NCI-H2029 (cell line): Measurements from ENCODE around the gene TXLNA.
"Not testable (repeated sequence)": the region's sequence is repeated elsewhere in the genome, so short reads cannot be mapped to it uniquely, and the experiment has no call there.

Experiments used
- DNase-seq: peaks from one replicate; lab custom pipeline; 2025; lab: John Stamatoyannopoulos, UW

TXLNA gene

DNA sequence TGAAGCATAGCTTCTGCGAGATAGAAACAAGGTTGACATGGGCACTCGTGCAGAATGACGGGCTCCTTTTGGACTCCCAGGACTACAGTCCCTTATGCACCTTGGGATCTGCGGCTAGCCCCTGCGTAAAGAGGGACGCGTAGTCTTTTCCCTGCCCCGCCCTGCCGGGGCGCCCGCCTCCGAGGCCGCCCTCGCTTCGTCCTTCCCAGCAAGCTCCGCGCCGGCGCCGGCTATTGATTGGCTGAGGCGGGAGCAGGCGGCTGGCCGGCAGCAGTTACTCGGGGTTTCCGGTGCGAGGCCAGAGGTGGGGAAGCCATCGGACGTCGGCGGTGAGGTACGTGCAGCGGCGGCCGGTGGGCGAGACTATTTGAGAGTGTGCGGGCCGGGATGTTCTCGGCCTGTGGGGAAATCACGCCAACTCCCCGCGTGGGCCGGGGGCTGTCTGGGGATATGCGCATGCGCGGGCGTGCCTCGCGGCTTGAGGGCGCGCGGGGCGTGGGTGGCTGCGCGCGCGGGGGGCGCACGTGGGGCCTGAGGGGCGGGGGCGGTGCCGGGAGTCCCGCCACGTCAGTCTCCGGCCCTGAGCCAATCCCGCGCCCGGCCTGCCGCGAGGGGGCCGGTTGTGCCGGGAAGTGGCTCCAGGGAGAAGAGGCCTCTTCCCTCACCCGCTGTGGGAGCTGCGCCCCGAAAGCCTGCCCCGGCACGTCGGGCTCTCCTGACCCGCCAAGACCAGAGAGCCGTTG lies at the start of gene TXLNA:
TSS of gene TXLNA (plus strand) at position 233 of the 743 bp plus-strand sequence. CDS start 671 bp downstream, outside the sequence.
- DNase-seq: peak; percentile 92

DNA sequence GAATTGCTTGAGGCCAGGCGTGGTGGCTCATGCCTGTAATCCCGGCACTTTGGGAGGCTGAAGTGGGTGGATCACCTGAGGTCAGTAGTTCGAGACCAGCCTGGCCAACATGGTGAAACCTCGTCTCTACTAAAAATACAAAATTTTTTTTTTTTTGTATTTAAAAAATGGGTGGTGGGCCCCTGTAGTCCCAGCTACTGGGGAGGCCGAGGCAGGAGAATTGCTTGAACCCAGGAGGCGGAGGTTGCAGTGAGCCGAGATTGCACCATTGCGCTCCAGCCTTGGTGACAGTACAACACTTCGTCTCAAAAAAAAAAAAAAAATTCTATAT lies 45.6 kb upstream of the TXLNA start:
- DNase-seq: not testable (repeated sequence)

DNA sequence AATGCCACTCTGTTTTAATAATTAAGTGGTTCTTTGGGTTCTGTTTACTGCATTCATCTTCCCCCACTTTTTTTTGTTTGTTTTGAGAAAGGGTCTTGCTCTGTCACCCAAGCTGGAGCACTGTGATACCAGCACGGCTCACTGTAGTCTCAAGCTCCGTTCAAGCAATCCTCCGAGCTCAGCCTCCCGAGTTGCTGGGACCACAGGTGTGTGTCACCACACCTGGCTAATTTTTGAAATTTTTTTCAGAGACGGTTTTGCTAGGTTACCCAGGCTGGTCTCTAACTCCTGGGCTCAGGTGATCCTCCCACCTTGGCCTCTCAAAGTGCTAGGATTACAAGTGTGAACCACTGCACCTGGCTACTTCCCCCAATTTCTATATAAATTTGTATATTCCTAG lies 42.4 kb upstream of the TXLNA start:
- no peak for DNase-seq

DNA sequence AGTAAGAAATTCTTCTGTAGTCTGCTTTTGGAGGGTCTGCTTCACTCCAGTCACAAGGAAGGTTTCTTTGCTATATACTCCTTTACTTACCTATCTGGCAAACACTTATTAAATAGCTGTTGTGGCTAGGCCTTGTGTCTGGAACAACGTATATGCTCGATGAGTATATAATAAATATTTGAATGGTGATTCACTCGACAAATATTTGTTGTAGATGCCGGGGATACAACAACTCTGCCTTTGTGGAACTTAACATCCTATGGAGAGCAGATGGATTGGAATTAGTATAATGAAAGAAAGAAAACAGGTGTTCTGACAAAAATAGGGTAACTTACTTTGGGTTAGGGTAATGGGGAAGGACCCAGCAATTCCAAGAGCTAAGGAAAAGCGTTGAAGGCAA lies 40.5 kb upstream of the TXLNA start:
- DNase-seq: no peak

DNA sequence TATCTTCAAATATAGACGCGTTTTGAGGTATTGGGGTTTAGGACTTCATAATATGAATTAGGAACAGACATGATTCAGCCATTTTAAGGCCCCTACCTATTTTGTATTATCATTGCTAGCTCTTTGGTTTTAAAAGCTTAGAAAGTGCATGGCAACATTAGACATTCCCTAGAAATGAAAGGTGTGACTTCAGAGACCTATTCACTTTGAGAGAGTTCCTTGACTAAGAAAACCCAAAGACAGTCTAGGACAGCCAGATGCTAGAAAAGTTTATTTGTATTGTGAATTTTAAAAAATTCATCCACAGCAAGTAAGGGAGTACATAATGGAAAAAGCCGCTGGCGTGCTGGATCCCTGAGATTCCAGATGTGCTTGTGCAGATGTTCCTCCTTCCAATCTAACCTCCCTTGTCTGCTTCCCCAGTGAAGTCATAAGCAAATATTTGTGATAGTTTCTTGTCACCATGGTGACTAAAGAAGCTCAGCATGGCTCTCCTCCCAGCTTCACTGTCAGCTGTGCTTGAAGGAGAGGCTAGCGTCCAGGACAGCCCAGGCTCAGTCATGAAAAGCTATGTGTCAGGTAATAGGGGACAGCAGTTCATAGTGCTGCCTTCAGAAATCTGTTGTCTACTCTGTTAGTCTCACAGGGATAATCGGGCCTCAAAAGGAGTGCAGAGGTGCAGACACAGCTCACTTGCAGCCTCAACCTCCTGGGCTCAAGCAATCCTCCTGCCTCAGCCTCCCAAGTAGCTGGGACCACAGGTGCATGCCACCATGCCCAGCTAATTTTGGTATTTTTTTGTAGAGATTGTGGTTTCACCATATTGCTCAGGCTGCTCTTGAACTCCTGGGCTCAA lies 36.8 kb upstream of the TXLNA start:
- peak; percentile 85 for DNase-seq

DNA sequence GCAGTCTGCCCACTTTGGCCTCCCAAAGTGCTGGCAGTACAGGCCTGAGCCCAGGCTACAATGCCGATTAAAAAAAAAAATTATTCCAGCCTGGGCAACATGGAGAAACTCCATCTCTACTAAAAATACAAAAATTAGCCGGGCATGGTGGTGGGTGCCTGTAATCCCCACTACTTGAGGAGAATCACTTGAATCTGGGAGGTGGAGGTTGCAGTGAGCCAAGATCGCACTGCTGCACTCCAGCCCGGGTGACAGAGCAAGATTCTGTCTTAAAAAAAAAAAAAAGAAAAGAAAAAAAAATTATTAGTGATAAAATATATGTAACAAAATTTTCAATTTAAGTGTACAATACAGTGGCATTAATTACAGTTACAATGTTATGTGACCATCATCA lies 36.2 kb upstream of the TXLNA start:
- DNase-seq: not testable (repeated sequence)

DNA sequence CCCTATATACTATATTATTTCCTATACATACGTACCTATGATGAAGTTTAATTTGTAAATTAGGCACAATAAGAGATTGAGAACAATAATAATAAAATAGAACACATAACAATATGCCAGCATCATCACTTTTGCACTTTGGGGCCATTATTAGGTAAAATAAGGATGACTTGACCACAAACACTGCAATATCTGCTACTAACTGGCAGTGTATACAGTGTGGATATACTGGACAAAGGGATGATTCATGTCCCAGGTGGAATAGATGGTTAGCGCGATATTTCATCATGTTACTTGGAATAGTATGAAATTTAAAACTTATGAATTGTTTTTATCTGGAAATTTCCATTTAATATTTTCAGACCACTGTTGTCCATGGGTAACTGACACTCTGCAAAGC lies 35.4 kb upstream of the TXLNA start:
- no peak for DNase-seq

DNA sequence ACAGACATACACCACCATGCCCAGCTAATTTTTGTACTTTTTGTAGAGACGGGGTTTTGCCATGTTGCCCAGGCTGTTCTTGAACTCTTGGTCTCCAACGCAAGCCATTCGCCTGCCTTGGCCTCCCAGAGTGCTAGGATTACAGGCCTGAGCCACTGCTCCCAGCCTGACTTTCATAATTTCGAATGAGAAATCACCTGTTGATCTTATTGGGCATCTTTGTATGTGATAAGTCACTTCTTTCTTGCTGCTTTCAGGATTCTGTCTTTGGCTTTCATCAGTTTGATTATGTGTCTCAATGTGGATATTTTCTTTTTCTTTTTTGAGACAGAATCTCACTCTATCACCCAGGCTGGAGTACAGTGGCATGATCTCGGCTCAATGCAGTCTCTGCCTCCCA lies 31.7 kb upstream of the TXLNA start:
- not testable (repeated sequence) for DNase-seq

DNA sequence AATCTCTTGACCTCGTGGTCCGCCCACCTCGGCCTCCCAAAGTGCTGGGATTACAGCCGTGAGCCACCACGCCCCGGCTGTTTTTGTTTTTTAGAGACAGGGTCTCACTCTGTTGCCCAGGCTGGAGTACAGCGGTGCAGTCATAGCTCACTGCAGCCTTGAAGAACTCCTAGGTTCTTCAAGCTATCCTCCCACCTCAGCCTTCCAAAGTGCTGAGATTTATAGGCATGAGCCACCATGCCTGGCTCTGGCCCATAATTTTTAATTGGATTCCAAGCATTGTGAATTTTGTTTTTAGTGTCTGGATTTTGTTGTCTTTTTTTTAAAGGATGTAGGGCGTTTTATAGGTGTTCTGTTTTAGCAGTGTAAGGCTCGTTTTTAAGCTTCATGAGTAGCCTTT lies 28.6 kb upstream of the TXLNA start:
- DNase-seq: no peak

DNA sequence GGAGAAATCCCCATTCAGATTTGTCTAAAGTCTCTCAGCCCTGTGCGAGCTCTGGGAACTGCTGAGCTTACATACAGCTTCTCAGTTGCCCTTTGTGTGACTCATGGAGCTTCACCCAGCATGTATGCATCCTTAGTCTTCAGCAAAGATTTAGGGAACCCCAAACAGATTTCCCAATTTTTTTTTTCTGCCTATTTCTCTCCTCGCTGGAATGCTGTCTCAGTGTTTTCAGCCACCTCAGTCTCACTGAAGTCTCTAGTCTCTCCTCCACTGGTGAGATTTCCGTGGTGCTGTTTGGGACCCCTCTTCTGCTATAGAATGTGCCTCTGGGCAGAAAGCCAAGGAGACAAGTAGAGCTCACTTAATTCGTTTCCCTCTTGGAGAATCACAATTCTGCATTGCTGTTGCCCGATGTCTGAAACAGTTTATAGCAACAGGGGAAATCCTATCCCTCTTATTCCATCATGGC lies 28.1 kb upstream of the TXLNA start:
- DNase-seq: no peak

DNA sequence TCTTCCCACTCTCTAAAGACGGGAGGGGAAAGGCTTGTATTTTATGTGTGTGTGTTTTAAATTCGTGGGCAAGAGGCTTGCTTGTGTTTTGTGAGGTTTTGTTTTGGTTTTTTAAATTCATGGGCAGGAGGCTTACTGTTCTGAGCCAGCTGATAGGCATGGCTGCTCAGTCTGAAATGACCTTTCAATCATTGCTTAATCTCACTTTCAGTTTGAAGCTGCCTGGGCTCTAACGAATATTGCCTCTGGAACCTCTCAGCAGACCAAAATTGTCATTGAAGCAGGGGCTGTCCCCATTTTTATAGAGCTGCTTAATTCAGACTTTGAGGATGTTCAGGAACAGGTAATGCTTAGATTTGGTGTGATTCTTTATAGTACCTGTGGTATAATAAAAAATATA lies 20.3 kb upstream of the TXLNA start:
- no peak for DNase-seq

DNA sequence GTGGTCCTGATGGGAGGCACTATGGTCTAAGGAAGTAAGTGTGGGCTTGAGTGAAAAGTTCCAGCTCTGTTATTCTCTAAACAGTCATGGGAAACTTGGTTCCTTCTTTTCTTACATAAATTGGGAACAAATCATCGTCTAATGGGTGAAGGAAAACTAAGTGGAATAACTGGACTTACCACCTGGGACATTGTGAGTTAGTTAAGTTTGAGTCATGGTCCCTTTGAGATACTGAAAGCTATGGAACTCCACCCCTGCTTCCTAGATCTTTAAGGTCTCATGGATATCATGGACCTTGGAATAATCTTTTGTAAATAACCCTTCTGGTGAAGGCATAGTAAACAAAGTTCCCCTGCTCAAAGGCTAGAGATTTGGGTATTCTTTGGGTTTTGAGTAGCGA lies 16.1 kb upstream of the TXLNA start:
- DNase-seq: no peak

DNA sequence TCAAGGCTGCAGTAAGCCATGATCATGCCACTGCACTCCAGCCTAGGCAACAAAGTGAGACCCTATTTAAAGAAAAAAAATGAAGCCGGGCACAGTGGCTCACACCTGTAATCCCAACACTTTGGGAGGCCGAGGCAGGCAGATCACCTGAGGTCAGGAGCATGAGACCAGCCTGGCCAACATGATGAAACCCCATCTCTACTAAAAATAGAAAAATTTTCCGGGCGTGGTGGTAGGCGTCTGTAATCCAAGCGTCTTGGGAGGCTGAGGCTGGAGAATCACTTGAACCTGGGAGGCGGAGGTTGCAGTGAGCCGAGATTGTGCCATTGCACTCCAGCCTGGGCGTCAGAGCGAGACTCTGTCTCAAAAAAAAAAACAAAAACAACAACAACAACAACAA lies 13.8 kb upstream of the TXLNA start:
- DNase-seq: not testable (repeated sequence)

DNA sequence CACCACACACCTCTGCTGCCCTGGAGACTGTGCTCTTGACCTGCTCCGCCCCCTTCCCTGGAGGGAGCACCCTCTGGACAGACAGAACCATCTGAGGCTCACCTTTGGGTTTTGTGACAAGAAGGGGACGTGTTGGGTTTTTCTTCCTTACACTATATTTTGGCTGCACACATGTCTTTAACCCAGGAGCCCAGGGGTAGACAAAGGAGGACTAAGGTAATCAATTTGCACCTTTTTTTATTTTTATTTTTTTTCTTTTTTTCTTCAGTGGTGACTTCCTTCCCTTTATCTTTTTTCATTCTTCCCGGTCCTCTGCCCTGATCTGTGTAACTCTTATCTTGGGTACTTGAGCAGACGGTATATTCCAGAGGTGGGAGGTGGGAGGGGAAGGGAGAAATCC lies 8.5 kb upstream of the TXLNA start:
- no peak for DNase-seq

DNA sequence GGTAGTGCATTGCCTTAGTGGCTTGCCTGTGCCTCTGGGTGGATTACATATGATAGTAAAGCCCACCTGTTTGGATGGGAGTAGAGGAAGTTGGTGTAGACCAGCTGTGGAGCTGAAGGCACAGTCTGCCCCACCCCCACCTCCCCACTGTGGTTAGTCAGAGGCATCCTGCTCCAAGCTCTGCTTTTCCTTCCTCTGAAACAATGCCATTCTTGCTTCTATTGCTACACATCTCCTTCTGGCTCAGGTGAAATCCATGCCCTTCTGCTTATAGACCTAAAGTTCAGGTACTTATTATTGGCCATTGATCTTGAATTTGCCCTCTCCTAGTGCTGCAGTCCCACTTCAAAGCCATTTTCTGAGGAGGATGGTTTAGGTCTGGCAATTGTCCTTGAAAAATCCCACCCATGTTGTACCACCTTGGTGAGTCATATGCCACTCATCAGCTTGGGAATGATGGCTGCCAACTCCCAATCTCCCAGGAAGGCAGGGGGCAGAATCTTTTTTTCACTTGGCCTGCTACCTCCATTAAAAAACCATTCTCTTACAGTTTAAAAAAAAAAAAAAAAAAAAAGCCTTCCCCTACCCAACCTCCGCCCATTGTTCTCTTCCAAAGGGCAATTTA lies 6.7 kb upstream of the TXLNA start:
- no peak for DNase-seq

DNA sequence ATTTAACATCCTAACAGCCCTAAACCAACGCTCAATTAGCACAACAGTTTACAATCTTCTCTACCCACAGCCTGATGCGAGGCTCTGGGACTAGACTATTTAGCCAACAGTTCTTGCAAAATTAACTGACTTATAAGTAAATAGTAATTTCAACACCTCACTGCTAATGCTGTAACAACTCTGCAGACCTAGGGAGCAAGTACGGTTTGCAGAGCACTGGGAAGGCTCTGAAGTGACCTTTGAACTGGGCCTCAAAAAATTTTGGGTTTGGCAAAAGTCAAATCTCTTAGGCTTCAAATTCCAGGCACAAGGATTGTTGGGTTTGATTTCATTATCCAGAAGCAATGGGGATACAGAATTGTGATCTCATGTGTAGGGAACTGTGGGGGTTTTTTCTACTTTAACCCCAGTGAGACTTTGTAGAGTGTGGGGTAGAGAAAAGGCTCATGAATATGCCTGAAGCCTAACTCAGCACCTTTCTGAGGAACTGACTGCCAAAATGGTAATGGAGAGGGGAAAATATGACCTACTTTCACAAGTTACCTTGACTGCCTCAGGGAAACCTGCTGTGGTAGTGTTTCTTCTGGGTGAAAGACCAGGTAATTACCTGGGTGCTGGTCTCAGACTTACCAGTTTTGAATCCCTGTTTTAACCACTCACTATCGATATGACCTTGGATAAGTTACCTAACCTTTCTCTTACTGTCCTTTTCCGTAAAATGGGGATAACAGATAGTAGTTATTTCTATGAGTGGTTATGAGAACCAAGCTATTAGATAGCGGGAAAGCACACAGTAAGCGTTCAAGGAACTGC lies 889 bp upstream of the TXLNA start:
- DNase-seq: no peak

DNA sequence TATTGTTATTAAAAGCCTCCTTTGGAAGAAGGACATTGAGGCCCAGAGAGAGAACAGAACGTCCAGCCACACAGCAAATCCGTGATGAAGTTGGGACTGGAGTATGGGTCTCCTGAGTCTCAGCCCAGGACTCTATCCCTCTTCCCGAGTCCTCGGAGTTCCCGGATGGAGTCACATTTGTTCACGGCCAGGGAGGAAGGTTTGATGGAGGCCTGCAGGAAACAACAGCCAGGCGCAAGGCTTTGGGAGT lies 357 bp upstream of the TXLNA start:
- DNase-seq: no peak

DNA sequence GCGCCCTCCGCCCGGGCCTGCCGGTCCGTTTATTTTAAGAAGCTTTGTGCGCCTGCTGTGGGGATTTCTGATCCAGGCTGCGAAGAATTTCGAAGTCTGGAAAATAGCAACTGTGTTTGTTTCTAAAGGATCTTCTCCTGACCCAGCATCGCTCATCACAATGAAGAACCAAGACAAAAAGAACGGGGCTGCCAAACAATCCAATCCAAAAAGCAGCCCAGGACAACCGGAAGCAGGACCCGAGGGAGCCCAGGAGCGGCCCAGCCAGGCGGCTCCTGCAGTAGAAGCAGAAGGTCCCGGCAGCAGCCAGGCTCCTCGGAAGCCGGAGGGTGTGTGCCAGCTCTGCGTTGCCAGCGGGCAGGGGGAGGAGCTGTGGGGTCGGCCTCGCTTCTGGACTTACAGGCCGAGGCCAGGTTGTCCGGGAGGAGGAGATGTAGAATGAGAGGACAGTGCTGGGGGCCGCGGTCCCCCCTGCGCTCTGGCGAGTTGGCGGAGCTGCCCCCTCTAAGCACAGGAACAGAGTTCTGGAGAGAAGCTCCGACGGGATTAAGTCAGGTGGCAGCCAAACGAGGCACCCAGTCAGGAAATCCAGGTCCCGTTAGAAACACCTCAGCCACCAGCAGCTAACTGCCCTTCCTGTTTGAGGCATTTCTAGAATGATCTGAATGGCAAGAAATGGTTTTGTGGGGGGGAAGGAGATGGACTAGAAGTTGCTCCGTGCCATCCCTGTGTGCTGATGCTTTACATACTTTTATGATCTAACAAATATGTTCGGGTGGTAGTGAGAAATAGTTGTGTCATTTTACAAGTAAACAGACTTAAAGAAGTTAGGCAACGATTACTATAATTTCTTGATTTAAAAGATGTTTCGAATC lies 948 bp downstream of the TXLNA start:
- no peak for DNase-seq

DNA sequence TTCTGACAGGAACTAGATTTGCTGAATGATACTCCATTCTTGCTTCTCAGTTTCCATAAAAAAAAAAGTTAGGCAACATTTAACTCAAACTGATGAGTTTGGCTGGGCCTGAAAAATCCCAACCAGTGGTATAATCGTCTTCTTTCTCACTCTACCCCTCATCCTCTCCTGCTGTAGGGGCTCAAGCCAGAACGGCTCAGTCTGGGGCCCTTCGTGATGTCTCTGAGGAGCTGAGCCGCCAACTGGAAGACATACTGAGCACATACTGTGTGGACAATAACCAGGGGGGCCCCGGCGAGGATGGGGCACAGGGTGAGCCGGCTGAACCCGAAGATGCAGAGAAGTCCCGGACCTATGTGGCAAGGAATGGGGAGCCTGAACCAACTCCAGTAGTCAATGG lies 1.6 kb downstream of the TXLNA start:
- no peak for DNase-seq

DNA sequence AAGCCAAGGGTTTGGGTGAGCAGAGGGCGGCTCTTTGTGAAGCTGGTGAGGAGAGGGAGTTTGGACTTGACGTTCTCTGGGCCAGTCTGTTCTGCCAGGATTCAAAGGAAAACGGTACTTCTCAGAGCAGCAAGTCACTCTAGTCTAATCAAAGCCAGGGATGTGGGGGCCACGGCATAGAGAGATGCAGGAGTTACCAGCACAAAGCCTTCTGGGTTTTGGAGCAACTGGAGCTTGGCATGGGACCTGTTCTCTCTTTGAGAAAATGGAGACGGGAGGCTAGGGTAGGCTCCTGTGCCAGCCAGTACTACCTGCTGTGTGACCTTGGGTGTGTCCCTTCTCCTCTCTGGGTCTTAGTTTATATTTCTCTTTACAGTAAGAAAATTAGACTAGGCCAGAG lies 2.1 kb downstream of the TXLNA start:
- no peak for DNase-seq

DNA sequence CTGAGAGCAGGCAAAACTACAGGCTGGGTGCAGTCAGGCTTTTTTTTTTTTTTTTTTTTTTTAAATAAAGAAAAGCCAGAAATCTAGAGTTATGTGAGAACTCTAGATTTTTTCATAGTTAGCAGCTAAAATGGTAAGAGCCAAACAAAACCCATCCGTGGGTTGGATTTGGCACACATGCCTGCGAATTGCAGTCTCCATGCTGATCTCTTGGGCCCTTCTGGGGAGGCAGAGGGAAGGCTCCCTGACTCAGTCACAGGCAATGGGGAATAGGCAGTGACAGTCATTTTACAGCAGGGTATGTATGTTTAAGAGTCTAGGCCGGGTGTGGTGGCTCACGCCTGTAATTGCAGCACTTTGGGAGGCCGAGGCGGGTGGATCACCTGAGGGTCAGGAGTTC lies 2.6 kb downstream of the TXLNA start:
- DNase-seq: no peak
